ENCODE data around the gene CYB5R4. TPM values are rescaled to one million over a fixed set of nuclear protein-coding genes. Genes with fewer than 3 reads are reported as not detected.
"Not testable (repeated sequence)": the region's sequence is repeated elsewhere in the genome, so short reads cannot be mapped to it uniquely, and the experiment has no call there.

The CYB5R4 gene
- total RNA-seq, 6 experiments from 2014 or later: 3.6 to 7.9 (median 5.1) TPM

DNA sequence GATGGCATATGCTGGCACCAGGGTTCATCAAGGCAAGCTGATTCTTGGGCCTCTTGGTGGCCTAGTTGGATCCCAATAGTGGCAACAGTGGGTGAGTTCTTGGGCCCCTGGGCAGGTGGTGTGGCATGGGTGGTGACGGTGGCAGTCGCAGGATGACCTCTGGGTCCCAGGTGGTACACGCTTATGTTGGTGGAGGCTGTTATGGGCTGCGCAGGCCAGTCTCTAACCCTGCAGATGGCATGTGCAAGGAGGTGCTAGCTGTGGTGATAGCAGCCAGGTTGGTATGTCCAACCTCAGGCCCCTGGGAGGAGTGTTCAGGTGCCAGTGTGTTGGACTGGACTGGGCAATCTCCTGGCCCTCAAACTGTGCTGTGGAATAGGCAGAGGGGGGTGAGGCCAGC is 46.2 kb downstream of the CYB5R4 start:
- Histone ChIP-seq H3K27ac (no peak overlapping the region), H3K27me3 (no peaks in the 10 kb centered on the region), H3K9me3 (no peaks in the 10 kb centered on the region), H3K4me1 (no peaks in the 10 kb centered on the region), H3K4me3 (no peak overlapping the region), H3K36me3 (no peaks in the 10 kb centered on the region)
- DNase-seq (no peak), ATAC-seq (no peak)
- intact Hi-C loops (cut with DNase I): no loop called here
- TF ChIP-seq POLR2A (IDR thresholded peaks at IDR 0.05): no peak
- TF ChIP-seq, protein P1, sequence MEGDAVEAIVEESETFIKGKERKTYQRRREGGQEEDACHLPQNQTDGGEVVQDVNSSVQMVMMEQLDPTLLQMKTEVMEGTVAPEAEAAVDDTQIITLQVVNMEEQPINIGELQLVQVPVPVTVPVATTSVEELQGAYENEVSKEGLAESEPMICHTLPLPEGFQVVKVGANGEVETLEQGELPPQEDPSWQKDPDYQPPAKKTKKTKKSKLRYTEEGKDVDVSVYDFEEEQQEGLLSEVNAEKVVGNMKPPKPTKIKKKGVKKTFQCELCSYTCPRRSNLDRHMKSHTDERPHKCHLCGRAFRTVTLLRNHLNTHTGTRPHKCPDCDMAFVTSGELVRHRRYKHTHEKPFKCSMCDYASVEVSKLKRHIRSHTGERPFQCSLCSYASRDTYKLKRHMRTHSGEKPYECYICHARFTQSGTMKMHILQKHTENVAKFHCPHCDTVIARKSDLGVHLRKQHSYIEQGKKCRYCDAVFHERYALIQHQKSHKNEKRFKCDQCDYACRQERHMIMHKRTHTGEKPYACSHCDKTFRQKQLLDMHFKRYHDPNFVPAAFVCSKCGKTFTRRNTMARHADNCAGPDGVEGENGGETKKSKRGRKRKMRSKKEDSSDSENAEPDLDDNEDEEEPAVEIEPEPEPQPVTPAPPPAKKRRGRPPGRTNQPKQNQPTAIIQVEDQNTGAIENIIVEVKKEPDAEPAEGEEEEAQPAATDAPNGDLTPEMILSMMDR (IDR thresholded peaks at IDR 0.05): no peak
- no CpG with 5 or more reads among the region's 4 CpGs for WGBS (ENCODE audit: insufficient coverage, low coverage, low lambda C conversion rate, missing lambda C conversion rate)

DNA sequence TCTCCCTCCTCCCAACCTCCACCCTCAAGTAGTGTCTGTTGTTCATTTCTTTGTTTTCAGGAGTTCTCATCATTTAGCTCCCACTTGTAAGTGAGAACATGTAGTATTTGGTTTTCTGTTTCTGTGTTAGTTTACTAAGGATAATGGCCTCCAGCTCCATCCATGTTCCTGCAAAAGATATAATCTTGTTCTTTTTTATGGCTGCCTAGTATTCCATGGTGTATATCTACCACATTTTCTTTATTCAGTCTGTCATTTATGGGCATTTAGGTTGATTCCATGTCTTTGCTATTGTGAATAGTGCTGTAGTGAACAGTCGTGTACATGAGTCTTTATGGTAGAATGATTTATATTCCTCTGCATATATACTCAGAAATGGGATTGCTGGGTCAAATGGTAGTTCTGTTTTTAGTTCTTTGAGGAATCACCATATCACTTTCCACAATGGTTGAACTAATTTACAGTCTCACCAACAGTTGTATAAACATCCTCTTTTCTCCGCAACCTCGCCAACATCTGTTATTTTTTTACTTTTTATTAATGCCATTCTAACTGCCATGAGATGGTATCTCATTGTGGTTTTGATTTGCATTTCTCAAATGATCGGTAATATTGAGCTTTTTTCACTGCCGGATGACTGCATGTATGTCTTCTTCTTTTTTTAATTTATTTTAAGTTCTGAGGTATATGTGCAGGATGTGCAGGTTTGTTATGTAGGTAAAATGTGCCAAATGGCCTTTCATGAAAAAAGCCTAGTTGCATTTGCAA is 48.3 kb downstream of the CYB5R4 start:
- H3K36me3 ChIP-seq; H3K27me3 ChIP-seq; ATAC-seq; H3K4me1 ChIP-seq; H3K4me3 ChIP-seq; H3K27ac ChIP-seq; DNase-seq; intact Hi-C loops (cut with DNase I); H3K9me3 ChIP-seq: not testable (repeated sequence)
- WGBS (ENCODE audit: insufficient coverage, low coverage, low lambda C conversion rate, missing lambda C conversion rate): 90% methylated on average over 5 of the region's 5 CpGs

DNA sequence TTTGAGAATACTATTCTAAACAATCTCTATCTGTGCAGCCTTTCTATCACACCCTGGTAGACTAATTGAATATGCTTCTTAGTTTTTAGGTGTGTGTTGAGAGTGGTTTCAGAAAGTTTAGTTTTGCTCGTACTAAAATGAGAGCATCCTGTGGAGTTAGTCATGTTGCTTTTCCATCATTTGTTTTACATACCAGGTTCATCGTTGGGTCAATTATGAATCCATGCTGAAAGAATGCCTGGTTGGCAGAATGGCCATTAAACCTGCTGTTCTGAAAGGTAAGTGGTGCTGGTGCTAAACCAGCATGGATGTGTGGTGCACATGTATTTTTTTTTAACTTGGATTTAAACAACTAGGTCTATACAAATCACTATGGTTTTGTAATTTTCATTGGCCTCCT is 49.3 kb downstream of the CYB5R4 start:
- intact Hi-C loops (cut with DNase I): no loop called here
- no peaks in the 10 kb centered on the region for H3K27me3 ChIP-seq
- no peaks in the 10 kb centered on the region for H3K4me1 ChIP-seq
- WGBS (ENCODE audit: insufficient coverage, low coverage, low lambda C conversion rate, missing lambda C conversion rate): 62% methylated on average over 2 of the region's 2 CpGs
- H3K27ac ChIP-seq: no peak overlapping the region
- ATAC-seq (no peak), DNase-seq (no peak)
- TF ChIP-seq, protein P1 (IDR thresholded peaks at IDR 0.05): no peak
- no peak for TF ChIP-seq POLR2A (IDR thresholded peaks at IDR 0.05)
- H3K36me3 ChIP-seq: no peaks in the 10 kb centered on the region
- H3K4me3 ChIP-seq: no peak overlapping the region
- H3K9me3 ChIP-seq: no peaks in the 10 kb centered on the region

DNA sequence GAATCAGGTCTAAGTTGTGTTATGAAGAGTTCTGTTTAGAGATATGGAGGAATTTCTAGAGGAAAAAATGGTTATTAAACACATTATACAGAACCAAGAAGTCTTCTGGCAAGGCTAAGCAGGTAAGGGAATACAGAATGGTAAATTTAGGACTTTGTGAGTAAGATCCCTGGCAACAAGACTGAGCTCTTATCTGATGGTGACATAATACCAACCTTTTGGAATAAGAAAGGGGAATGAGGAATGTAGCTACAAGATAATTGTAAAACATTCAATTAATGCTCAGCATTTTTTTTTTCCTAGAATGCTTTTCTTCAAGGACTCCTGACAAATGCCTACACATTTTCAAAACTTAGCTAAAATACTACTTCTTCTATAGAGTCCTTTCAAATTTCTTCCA is 51.8 kb downstream of the CYB5R4 start:
- intact Hi-C loops (cut with DNase I): no loop called here
- Histone ChIP-seq H3K27ac (no peak overlapping the region), H3K36me3 (no peaks in the 10 kb centered on the region), H3K4me3 (no peak overlapping the region), H3K4me1 (no peaks in the 10 kb centered on the region), H3K9me3 (no peaks in the 10 kb centered on the region), H3K27me3 (no peaks in the 10 kb centered on the region)
- TF ChIP-seq, protein P1 (IDR thresholded peaks at IDR 0.05): no peak
- no peak for TF ChIP-seq POLR2A (IDR thresholded peaks at IDR 0.05)
- DNase-seq: no peak
- ATAC-seq: peak in 2 of 4 donors; percentile 49 to 53

DNA sequence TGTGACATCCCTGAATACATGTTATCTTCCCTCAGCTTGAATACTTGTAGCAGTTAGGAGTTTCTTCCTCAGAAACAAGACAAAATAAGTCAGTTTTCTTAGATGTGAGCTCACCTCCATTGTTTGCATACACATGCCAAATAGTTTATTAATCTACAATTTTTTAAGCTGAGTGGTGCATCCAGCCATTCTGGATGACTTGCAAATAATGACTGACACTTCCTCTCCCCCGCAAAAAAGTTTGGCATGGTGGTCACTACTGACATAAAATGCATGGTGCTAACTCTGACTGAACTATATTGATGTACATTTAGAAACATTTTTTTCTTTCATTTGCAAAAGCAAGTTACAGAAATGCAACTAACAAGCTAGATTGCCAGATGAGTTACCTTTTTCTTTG is 55.5 kb downstream of the CYB5R4 start:
- ATAC-seq (no peak), DNase-seq (no peak)
- H3K9me3 ChIP-seq: no peaks in the 10 kb centered on the region
- no peaks in the 10 kb centered on the region for H3K36me3 ChIP-seq
- no peaks in the 10 kb centered on the region for H3K4me1 ChIP-seq
- 38% methylated on average over 1 of the region's 1 CpG for WGBS (ENCODE audit: insufficient coverage, low coverage, low lambda C conversion rate, missing lambda C conversion rate)
- H3K27me3 ChIP-seq: no peaks in the 10 kb centered on the region
- intact Hi-C loops (cut with DNase I): no loop called here
- TF ChIP-seq, protein P1 (IDR thresholded peaks at IDR 0.05): no peak
- no peak for TF ChIP-seq POLR2A (IDR thresholded peaks at IDR 0.05)
- no peak overlapping the region for H3K27ac ChIP-seq
- H3K4me3 ChIP-seq: no peak overlapping the region

Measured in right lobe of liver (tissue), 6 donors.